GM19452 (cell line): ENCODE measurements around the gene TFDP2.
"Not testable (repeated sequence)": the region's sequence is repeated elsewhere in the genome, so short reads cannot be mapped to it uniquely, and the experiment has no call there.

ENCODE experiments used
- ATAC-seq: cut with Tn5 transposase; IDR thresholded peaks from one replicate; pipeline ENCODE4 v1.9.1; 2021; ENCODE audit not compliant: unreplicated experiment

Gene TFDP2

DNA sequence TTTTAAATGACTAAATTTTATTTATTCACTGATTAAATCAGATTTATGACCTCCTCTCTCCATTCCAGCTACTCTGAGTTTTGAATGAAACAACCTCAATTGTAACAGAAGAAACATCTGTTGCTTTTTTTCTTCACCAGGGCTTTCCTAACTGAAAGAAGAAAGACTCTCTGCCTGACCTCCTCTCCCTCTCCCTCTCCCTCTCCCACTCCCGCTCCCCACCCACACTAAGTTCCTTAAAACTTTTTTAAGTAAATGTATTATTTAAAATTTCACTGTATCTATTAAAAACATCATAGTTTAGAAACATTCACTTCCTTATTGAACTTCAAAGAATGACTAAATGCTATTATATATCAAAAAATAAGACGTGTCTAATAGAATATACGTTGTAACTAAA is 122.0 kb downstream of the TFDP2 start:
- ATAC-seq = no peak

- ATAC-seq = no peak
Measured at GRCh38 chr3:142026333-142026732, 123.0 kb downstream of the TFDP2 start.

DNA sequence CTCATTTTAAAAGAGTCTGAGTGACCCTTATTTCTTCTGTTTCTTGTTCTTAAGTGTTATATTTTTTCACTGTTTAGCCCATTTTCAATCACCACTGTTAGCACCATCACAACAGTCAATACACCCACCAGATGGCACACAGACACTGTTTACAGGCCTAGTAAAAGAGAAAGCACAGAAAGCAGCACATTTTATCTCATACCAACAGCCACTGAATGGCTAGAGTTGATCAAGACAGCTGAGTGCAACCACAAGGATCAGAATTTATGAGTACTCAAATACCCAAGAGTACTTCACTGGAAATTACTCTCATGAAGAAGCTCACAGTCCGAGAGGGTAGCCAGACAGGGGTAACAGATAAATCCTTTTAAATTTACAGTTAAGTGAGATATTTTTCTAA is 127.0 kb downstream of the TFDP2 start:
- ATAC-seq = no peak

DNA sequence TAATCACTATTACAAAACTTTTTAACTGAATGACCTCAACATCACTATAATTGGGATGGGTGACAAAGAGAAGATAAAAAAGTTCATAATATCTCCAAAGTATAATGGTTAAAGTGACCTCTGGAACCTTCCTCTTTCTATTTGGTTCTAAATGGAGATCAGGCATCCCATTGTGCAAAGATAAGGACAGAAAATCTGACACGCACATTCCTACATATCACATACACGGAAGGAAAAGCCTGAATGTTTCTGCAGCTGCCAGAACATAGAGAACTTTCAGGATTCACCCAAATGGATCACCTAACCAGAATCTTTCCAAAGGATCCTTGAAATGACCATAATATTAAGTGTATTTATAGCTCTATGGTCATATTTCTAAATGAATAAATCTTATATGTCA is 128.2 kb downstream of the TFDP2 start:
- ATAC-seq = no peak

DNA sequence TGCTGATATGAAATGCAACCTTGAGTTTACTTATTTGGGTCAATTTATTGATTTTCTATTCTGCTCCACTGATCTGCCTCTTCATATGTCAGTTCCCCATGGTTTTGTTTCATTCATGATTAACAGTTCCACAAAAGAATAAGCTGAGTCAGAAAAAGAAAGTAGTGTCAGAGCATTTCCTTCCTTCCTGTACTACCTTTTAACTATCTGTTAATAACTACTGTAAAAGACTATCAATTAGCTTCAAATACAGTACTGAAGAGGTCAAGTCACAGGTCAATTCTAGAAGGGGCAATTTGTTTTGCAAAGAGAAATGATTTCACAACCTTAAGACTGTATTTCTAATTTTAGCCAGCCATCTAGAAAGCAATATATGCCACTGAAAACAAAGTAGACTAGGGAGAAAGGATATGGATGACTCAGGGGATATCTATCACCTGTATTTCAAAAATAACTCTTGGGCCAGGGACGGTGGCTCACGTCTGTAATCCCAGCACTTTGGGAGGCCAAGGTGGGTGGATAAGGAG is 129.5 kb downstream of the TFDP2 start:
- peak; percentile 90 for ATAC-seq

GRCh38 chr3:142013993-142014392 is 135.4 kb downstream of the TFDP2 start:
- ATAC-seq = no peak

DNA sequence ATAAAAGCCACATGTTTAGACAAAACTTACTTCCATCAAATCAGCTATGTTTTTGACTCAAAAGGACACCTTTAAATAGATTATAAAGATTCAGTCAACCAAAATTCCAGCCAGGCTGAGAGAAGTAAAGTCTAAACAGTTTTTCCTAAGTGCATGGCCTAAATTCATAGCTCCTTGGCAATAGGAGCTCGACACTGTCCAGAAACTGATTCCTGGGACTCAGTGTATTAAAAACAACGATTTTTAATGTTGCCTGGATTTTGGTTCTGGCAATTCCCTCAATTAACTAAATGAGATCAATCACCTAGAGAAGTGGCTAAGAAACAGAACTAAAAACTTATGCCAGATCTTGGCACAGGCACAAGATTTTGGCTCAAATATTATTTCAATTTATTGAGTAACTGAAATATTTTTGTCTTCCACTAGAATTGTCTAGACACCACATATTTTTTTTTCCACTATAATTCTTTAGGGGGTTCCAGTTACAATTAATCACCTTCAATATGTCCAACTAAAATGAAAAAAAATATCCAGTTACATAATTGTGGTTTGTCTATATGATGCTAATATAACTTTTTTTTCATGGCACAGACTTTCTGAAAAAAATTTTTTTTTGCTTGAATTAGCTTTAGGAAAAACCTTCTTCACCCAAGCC is 135.9 kb downstream of the TFDP2 start:
- no peak for ATAC-seq

DNA sequence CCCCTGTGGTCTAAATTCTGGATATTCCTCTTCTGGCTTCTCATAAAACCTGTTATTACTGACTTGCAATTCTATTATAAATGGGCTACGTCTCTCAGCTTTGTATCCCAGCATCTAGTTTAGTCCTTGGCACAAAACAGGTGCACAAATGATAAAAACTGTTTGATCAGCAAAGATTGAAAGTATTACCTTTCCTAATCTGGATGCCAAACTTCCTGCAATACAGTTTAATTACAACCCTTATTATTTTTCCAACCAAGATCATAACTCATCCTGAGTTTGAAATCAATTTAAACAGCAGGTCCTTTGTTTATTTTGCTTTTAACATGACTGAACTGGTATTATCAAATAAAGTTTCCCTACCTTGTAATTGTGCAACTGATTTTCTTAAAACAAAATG is 140.3 kb downstream of the TFDP2 start:
- no peak for ATAC-seq

DNA sequence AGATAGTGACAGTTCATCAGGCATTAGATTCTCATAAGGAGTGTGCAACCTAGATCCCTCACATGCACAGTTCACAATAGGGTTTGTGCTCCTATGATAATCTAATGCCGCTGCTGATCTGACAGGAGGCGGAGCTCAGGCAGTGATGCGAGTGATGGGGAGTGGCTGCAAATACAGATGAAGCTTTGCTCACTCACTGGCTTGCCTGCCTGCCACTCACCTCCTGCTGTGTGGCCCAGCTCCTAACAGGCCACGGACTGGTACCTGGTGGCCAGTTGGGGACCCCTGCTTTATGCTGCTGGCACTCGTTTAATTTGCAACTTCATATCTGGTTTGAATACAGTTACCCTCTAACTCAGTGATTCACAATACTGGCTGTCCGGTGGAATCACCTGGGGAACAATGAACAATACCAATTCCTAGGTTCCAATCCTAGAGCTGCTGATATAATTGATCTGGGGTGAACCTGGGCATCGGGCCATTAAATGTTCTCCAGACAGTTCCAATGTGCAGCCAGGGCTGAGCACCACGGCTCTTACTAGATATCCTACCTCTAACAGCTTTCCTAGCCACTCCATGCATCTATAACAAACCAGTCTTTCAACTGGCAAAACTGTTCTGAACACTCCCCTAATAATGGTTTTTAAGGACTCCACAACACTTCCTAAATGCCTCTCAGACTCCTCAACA is 141.5 kb downstream of the TFDP2 start:
- no peak for ATAC-seq

DNA sequence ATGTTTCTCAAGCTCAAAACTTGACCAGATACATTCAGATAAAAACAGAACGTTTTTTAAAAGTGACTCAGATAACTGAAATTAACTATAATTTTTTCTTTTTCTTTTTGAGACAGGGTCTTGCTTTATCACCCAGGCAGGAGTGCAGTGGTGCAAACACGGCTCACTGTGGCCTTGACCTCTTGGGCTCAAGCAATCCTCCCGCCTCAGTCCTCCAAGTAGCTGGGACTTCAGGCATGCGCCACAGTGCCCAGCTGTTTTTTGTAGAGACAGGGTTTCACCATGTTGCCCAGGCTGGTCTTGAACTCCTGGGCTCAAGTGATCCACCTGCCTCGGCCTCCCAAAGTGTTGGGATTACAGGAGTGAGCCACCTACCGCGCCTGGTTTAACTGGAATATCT is 144.4 kb downstream of the TFDP2 start:
- ATAC-seq = not testable (repeated sequence)

GRCh38 chr3:142004025-142004424 is 145.3 kb downstream of the TFDP2 start:
- no peak for ATAC-seq

- no peak for ATAC-seq
Measured at GRCh38 chr3:142003291-142003690, 146.1 kb downstream of the TFDP2 start.

DNA sequence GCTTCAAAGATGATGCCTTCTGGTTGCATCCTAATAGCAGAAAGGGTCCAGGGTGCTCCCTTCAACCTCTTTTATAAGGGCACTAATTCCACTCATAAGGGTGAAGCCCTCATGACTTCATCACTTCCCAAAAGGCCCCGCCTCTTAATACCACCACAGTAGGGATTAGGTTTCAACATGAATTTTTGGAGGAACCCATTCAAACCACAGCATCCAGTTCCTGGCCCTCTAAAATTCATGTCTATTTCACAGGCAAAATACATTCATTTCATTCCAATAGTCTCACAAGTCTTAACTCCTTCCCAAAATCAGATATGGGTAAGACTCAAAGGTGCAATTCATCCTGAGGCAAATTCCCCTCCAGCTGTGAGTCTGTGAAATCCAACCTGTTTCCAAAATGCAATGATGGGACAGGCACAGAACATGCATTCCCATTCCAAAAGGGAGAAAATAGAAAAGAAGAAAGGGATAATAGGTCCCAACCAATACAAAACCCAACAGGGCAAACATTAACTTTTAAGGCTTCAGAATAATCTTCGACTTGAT is 148.9 kb downstream of the TFDP2 start:
- ATAC-seq = no peak

- ATAC-seq = no peak
Measured at GRCh38 chr3:141998669-141999290, 150.6 kb downstream of the TFDP2 start.

GRCh38 chr3:141996437-141996836 is 152.9 kb downstream of the TFDP2 start:
- peak; percentile 61 for ATAC-seq

GRCh38 chr3:141994856-141995255 is 154.5 kb downstream of the TFDP2 start:
- ATAC-seq = no peak

DNA sequence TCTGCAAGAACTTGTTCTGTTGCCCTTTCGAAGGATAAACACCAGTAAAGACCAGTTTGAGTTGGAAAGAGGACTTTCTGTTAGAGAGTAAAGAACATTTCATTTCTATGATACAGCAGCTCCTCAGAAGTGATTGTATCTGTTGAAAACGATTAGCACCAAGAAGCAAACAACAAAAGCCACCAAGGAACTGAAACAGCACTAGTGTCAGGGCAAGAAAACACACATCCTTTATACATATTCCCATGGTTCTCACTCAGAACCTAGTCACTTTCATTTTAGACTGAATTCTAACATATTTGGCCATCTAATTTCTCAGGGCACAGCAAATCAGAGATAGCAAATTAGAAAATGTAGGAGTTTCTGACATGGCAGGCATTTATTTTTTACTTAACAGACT is 156.8 kb downstream of the TFDP2 start:
- ATAC-seq = peak; percentile 48

GRCh38 chr3:141986548-141987107 is 162.7 kb downstream of the TFDP2 start:
- no peak for ATAC-seq

DNA sequence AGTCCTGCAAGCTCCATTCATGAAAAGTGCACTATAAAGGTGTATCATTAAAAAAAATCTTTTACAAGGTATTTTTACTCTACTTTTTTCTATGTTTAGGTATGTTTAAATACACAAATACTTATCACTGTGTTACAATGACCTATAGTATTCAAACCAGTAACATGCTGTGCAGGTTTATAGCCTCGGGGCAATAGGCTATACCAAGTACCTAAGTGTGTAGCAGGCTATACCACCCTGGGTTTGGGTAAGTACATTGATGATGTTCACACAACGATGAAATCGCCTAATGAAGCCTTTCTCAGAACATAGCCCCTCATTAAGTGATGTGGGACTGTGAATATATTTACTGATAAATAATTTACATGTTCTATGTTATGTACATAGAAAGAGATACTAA is 168.3 kb downstream of the TFDP2 start:
- ATAC-seq = no peak

DNA sequence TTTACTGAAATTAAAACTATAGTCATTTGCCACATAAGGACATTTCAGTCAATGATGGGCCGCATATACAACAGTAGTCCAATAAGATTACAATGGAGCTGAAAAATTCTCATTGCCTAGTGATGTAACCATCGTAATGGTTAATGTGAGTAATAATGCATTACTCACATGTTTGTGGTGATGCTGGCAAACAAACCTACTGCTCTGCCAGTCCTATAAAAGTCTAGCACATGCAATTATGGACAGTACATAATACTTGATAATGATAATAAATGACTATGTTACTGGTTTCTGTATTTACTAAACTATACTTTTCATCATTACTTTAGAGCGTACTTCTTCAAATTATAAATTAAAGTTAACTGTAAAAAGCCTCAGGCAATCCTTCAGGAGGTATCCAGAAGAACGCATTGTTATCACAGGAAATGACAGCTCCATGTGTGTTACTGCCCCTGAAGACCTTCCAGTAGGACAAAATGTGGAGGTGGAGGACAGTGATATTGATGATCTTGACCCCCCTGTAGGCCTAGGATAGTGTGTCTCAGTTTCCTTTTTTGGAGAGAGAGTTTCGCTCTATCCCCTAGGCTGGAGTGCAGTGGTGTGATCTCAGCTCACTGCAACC is 170.2 kb downstream of the TFDP2 start:
- no peak for ATAC-seq

GRCh38 chr3:141974777-141975176 is 174.6 kb downstream of the TFDP2 start:
- not testable (repeated sequence) for ATAC-seq
